GM20000 (cell line): ENCODE data around the gene ZNF12.

ENCODE experiments used
- DNase-seq: peaks from one replicate; pipeline ENCODE4 v3.0.0; 2012; ENCODE audit warnings: low spot score
- TF ChIP-seq, protein P1 (sequence below): IDR thresholded peaks from 2 replicates; pipeline ENCODE4 v1.5.1; 2012; ENCODE audit warnings: mild to moderate bottlenecking, control low read depth; ENCODE audit errors: extremely low read depth, missing control alignments

The ZNF12 gene

DNA sequence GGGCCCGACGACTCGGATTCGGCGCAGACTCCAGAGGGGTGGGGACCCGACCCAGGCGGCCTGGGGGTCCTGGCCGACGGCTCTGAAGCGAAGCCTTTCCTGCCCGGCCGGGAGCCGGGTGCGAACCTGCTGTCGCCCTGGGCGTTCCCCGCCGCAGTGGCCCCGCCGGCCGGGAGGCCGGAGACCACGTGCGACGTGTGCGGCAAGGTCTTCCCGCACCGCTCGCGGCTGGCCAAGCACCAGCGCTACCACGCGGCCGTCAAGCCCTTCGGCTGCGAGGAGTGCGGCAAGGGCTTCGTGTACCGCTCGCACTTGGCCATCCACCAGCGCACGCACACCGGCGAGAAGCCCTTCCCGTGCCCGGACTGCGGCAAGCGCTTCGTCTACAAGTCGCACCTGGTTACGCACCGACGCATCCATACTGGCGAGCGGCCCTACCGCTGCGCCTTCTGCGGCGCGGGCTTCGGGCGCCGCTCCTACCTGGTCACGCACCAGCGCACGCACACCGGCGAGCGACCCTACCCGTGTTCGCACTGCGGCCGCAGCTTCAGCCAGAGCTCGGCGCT lies 54.2 kb downstream of the ZNF12 start:
- DNase-seq, result no peak
- TF ChIP-seq, protein P1, sequence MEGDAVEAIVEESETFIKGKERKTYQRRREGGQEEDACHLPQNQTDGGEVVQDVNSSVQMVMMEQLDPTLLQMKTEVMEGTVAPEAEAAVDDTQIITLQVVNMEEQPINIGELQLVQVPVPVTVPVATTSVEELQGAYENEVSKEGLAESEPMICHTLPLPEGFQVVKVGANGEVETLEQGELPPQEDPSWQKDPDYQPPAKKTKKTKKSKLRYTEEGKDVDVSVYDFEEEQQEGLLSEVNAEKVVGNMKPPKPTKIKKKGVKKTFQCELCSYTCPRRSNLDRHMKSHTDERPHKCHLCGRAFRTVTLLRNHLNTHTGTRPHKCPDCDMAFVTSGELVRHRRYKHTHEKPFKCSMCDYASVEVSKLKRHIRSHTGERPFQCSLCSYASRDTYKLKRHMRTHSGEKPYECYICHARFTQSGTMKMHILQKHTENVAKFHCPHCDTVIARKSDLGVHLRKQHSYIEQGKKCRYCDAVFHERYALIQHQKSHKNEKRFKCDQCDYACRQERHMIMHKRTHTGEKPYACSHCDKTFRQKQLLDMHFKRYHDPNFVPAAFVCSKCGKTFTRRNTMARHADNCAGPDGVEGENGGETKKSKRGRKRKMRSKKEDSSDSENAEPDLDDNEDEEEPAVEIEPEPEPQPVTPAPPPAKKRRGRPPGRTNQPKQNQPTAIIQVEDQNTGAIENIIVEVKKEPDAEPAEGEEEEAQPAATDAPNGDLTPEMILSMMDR, result no peak

DNA sequence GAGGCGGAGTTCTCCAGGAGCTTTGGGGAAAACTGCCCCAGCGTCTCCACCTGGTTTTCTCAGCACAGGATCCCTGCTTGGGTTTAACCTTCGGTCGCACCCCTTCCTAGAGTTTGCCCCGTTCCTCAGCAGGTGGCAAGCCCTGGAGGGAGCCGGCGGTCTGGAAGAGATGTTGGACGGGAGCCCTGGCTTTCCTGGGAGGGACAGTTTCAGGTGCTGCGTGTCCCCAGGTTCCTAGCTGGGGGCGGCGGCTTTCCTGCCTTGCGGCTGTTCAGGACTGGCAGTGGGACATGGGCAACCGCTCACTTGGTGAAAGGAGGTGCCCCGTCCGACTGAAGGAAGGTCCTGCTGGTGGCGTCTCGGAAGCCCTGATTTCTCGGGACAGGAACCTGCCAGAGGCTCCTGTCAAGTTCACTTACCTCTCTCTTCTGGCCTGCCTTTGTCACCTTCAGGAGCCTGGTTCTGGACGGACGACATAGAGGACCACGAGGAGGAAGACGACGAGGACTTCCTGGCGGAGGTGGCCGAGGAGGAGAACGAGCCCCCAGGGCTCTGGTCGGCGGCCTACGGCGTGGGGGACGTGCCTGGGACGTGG lies 54.8 kb downstream of the ZNF12 start:
- no peak for DNase-seq
- TF ChIP-seq, protein P1, result no peak

DNA sequence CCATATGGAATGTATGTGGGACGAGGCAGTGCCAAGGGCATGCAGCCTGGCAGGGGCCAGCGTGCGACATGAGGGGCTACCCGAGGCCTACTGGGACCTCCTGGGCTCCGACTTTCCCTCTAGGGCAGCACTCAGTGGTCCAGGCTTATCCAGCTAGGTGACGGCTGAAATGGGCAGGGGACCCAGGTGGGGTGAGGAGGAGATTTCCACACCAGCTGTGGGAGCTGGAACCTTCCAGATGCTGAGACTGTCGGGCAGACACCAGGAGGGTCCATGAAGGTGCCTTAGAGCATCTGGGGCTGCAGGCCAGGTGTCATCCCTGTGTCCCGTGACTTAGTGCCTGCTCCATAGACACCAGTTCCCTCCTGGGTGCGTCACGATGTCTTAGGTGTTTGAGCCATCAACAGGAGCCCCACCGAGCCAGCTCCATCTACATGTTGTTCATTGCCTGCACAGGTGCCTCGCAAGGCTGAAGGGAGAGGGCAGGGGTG lies 56.2 kb downstream of the ZNF12 start:
- TF ChIP-seq, protein P1, result no peak
- no peak for DNase-seq

DNA sequence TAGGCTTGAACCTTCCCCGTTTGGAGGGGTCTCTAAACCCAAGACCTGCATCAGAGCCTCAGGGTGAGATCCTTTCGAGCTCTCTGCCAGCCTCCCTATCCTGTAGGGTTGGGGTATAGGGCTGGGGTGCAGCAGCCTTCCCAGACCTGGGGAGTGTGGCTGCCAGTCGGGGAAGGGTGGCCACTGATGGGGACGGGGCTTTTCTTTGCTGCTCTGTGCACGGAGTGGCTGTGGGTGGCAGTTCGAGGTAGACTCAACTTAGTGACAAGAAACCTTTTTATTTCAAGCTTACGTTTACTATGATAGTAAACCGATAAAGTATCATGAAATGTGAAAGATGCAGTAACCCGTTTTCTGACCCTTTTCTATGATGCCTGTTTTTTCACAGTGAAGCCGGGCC lies 56.7 kb downstream of the ZNF12 start:
- no peak for DNase-seq
- TF ChIP-seq, protein P1, result no peak

DNA sequence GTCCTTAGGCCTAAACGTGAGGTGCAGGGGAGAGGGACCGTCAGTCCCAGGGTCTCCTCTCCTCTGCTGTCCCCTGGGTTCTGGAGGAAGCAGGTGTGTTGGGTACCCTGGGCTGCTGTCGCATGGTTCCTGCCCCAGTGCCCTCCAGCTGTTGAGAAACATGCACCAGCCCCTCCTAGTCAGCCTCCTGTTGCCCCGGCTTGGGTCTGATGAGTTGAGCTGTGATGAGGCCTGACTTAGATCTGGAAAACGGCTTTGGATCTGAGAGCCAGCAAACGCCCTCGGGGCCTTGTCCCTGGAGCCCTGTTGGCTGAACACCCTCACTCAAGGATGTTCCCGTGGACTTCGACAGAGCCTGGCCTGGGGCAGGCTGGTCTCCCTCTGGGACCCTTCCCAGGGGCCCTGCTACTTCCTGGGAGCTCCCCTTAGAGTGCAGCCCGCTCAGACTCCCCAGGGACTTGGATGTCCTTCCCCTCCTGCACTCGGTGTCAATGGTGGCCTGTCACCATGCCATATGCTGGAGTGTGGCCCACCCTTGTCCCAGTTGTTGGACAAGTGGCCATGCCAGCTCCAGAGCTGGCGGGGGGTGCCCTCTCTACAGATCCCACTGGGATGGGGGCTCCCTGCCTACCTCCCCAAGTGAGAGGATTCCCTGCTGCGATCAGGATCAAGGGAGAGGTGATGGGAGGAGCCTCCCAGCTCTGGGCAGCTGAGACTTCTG lies 57.3 kb downstream of the ZNF12 start:
- TF ChIP-seq, protein P1, result no peak
- DNase-seq, result no peak

DNA sequence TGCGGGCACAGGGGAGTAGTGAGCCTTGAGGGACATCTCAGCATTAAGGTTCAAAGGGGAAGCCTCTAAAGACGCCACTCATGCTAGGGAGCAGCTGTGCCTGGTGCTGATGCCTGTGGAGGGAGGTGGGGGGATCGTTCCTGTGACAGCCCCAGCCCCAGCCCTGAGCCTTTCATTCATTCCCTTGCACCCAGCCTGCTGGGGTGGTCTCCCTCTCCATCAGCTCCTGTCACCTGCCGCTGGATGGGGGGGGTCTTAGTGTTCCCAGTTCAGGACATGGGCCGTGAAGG lies 58.0 kb downstream of the ZNF12 start:
- TF ChIP-seq, protein P1, result no peak
- DNase-seq, result no peak

DNA sequence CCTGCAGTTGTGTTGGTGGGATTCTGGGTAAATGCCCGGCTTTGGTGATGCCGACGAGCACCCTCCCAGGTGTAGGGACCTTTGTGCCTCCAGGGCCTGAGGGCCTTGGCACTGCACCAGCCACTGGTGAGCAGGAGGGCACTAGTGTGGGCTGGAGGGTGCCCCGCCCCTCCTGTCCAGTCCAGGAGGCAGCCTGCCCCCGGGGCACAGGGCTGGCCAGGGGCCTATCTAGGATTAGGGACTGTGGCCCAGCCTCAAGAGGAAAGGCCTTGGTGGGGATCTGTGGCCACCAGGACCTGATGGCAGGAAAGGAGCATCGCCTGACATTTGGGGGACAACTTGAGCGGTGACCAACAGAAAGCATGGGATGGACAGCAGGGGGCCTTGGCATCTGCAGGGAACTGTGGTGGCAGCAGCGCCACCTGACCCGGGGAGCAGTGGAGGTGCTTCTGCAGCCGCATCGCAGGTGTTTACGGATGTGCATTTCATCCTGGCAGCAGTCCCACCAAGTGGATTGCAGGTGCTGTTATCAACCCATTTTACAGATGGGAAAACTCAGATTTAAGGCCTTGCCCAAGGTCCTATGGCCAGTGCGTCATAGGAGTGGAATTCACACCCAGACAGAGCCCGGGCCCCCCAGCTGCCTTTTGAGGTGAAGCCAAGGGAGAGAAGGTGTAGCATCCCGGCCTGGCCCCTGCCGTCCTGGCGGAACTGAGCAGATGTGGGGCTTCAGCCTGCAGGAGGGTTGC lies 58.5 kb downstream of the ZNF12 start:
- TF ChIP-seq, protein P1, result no peak
- DNase-seq, result no peak
